Natural killer cell treated with Interleukin-12 subunit alpha and Interleukin-12 subunit beta and Interleukin-15 and Interleukin-18, amount 100 ng/mL, for 72 hours (primary cell): Measurements from ENCODE around the gene ALKBH4. TPM values are rescaled to one million over a fixed set of nuclear protein-coding genes. Genes with fewer than 3 reads are reported as not detected.
"Not testable (repeated sequence)": the region's sequence is repeated elsewhere in the genome, so short reads cannot be mapped to it uniquely, and the experiment has no call there.

Experiments used
- ATAC-seq, 2 donors: fragments of 150-1000 bp; cut with Tn5 transposase in 1 of 2; sonication (Bioruptor Pico), chemical (Tn5 transposase) in 1 of 2; 2 replicates each; pipeline ENCODE4 v1.10.0; 2021
- DNase-seq: peaks from one replicate; pipeline ENCODE4 v3.0.0; 2022; ENCODE audit warnings: low spot score
- H3K27ac Mint-ChIP-seq, 2 donors: 1 replicate in 1 of 2; 2 replicates in 1 of 2; pipeline ENCODE4 v1.8.0; 2022; ENCODE audit warnings: mixed read lengths in 2 of 2, mild to moderate bottlenecking in 1 of 2, moderate library complexity in 1 of 2
- H3K27me3 Mint-ChIP-seq, 2 donors: 1 replicate in 1 of 2; 2 replicates in 1 of 2; pipeline ENCODE4 v1.8.0; 2022; ENCODE audit warnings: mixed read lengths in 2 of 2
- H3K36me3 Mint-ChIP-seq: one replicate; pipeline ENCODE4 v1.8.0; 2022; ENCODE audit warnings: mixed read lengths
- H3K4me1 Mint-ChIP-seq, 2 donors: 1 replicate in 1 of 2; 2 replicates in 1 of 2; pipeline ENCODE4 v1.8.0; 2022; ENCODE audit warnings: low read depth in 2 of 2, mixed read lengths in 2 of 2, mild to moderate bottlenecking in 1 of 2
- H3K4me3 Mint-ChIP-seq: one replicate; pipeline ENCODE4 v1.8.0; 2022; ENCODE audit warnings: mixed read lengths
- H3K9me3 Mint-ChIP-seq: 2 replicates; pipeline ENCODE4 v1.8.0; 2022; ENCODE audit warnings: mixed read lengths
- total RNA-seq, 2 donors: library from RNA; stranded (reverse); gene quantifications; one replicate each; pipeline ENCODE4 v1.2.3, GENCODE V29; 2022

The ALKBH4 gene
- total RNA-seq, 2 donors from 2014 or later: 7.8 to 19.3 TPM

- H3K4me3 Mint-ChIP-seq: peak overlapping the region; percentile 65
- ATAC-seq: no peak
- no peaks in the 10 kb centered on the region for H3K36me3 Mint-ChIP-seq
- no peak for DNase-seq
- peaks cover 50 to 62% of the 10 kb centered on the region in 2 donors for H3K4me1 Mint-ChIP-seq
- H3K9me3 Mint-ChIP-seq: no peaks in the 10 kb centered on the region
- H3K27me3 Mint-ChIP-seq: no peaks in the 10 kb centered on the region
- peak overlapping the region; percentile 86 to 92 for H3K27ac Mint-ChIP-seq
These were observed 47.6 kb downstream of the ALKBH4 start for GRCh38 chr7:102417105-102417504.

GRCh38 chr7:102416406-102416805 is 48.3 kb downstream of the ALKBH4 start:
- peak overlapping the region; percentile 86 to 92 for H3K27ac Mint-ChIP-seq
- no peaks in the 10 kb centered on the region for H3K27me3 Mint-ChIP-seq
- no peaks in the 10 kb centered on the region for H3K36me3 Mint-ChIP-seq
- H3K4me1 Mint-ChIP-seq: peaks cover 53 to 62% of the 10 kb centered on the region in 2 donors
- DNase-seq (no peak), ATAC-seq (no peak)
- no peaks in the 10 kb centered on the region for H3K9me3 Mint-ChIP-seq
- peak overlapping the region; percentile 80 for H3K4me3 Mint-ChIP-seq

- H3K27me3 Mint-ChIP-seq: no peaks in the 10 kb centered on the region
- peaks cover 50 to 57% of the 10 kb centered on the region in 2 donors for H3K4me1 Mint-ChIP-seq
- H3K4me3 Mint-ChIP-seq: peak overlapping the region; percentile 80
- H3K9me3 Mint-ChIP-seq: no peaks in the 10 kb centered on the region
- ATAC-seq: peak; percentile 96 to 97
- peak overlapping the region; percentile 86 to 92 for H3K27ac Mint-ChIP-seq
- DNase-seq: peak; percentile 90
- no peaks in the 10 kb centered on the region for H3K36me3 Mint-ChIP-seq
These were observed 48.9 kb downstream of the ALKBH4 start for GRCh38 chr7:102415685-102416225.

GRCh38 chr7:102413611-102414010 is 51.1 kb downstream of the ALKBH4 start:
- ATAC-seq: no peak
- H3K27ac Mint-ChIP-seq: peak overlapping the region; percentile 43 to 92
- no peaks in the 10 kb centered on the region for H3K27me3 Mint-ChIP-seq
- peaks cover 46 to 52% of the 10 kb centered on the region in 2 donors for H3K4me1 Mint-ChIP-seq
- no peak for DNase-seq
- H3K36me3 Mint-ChIP-seq: peaks cover 14% of the 10 kb centered on the region
- H3K4me3 Mint-ChIP-seq: no peak overlapping the region
- H3K9me3 Mint-ChIP-seq: no peaks in the 10 kb centered on the region

- H3K4me1 Mint-ChIP-seq: peaks cover 47% of the 10 kb centered on the region in 2 donors
- DNase-seq (no peak), ATAC-seq (no peak)
- H3K9me3 Mint-ChIP-seq: no peaks in the 10 kb centered on the region
- H3K4me3 Mint-ChIP-seq: no peak overlapping the region
- peaks cover 15% of the 10 kb centered on the region for H3K36me3 Mint-ChIP-seq
- H3K27me3 Mint-ChIP-seq: no peaks in the 10 kb centered on the region
- H3K27ac Mint-ChIP-seq: peak overlapping the region in 1 of 2 donors; percentile 43
These were observed 51.6 kb downstream of the ALKBH4 start for GRCh38 chr7:102413091-102413490.

DNA sequence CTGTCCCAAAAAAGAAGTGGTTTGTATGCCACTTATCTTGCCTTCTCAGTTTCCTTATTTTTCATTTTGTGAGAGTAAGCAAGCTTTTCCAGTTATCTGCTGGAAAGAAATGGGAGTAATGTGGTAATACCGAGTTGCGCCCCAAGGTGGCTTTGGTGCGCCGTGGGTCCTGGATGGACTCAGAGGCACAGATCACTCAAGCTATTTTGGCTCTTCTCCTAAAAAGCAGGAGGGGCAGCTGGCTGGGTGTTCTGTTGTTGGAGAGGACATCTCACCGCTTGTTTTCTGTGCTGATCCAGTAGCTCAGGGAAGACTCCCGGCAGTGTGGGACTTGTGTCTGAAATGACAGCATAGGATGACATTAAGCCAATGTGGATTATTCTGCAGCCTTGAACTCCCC is 52.1 kb downstream of the ALKBH4 start:
- DNase-seq (no peak), ATAC-seq (no peak)
- Mint-ChIP-seq H3K27me3 (no peaks in the 10 kb centered on the region), H3K36me3 (peaks cover 19% of the 10 kb centered on the region), H3K9me3 (no peaks in the 10 kb centered on the region), H3K4me1 (peaks cover 45 to 47% of the 10 kb centered on the region in 2 donors), H3K4me3 (no peak overlapping the region), H3K27ac (no peak overlapping the region)

GRCh38 chr7:102410918-102411317 is 53.7 kb downstream of the ALKBH4 start:
- DNase-seq (no peak), ATAC-seq (no peak)
- H3K4me3 Mint-ChIP-seq: no peak overlapping the region
- H3K27me3 Mint-ChIP-seq: no peaks in the 10 kb centered on the region
- peaks cover 29 to 33% of the 10 kb centered on the region in 2 donors for H3K4me1 Mint-ChIP-seq
- no peaks in the 10 kb centered on the region for H3K9me3 Mint-ChIP-seq
- peak overlapping the region in 1 of 2 donors; percentile 44 for H3K27ac Mint-ChIP-seq
- H3K36me3 Mint-ChIP-seq: peaks cover 26% of the 10 kb centered on the region

GRCh38 chr7:102410123-102410522 is 54.5 kb downstream of the ALKBH4 start:
- H3K9me3 Mint-ChIP-seq: no peaks in the 10 kb centered on the region
- H3K4me1 Mint-ChIP-seq: peaks cover 21 to 25% of the 10 kb centered on the region in 2 donors
- no peaks in the 10 kb centered on the region for H3K27me3 Mint-ChIP-seq
- ATAC-seq (no peak), DNase-seq (no peak)
- peak overlapping the region; percentile 44 to 63 for H3K27ac Mint-ChIP-seq
- H3K4me3 Mint-ChIP-seq: no peak overlapping the region
- peaks cover 30% of the 10 kb centered on the region for H3K36me3 Mint-ChIP-seq

DNA sequence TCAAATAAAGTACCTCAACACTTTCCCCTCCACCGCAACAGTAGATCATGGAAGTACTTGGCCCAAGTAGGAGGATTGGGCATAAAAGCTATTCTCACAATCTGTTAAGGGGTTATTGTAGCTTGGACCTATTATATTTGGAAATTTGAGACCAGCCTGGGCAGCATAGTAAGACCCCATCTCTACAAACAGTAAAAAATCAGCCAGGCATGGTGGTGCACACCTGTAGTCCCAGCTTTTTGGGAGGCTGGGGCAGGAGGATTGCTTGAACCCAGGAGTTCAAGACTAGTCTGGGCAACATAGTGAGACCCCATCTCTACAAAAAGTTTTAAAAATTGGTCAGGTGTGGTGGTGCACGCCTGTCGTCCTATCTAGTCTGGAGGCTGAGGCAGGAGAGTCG is 55.3 kb downstream of the ALKBH4 start:
- H3K9me3 Mint-ChIP-seq: no peaks in the 10 kb centered on the region
- ATAC-seq (no peak), DNase-seq (no peak)
- H3K4me3 Mint-ChIP-seq: peak overlapping the region; percentile 23
- no peaks in the 10 kb centered on the region for H3K27me3 Mint-ChIP-seq
- H3K27ac Mint-ChIP-seq: peak overlapping the region; percentile 43 to 63
- peaks cover 22 to 27% of the 10 kb centered on the region in 2 donors for H3K4me1 Mint-ChIP-seq
- H3K36me3 Mint-ChIP-seq: peaks cover 30% of the 10 kb centered on the region

DNA sequence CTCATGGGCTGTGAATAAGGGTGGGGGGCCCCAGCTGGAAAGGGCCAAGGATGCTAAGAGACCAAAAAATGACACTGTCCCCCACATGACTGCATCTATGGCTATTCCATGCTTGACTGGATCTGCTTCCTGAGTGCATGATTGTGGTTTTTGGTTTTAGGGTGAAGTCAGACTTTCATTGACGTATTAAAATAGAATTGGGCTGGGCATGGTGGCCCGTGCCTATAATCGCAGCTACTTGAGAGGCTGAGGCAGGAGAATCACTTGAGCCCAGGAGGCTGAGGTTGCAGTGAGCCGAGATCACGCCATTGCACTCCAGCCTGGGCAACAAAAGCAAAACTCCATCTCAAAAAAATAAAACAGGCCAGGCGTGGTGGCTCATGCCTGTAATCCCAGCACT is 56.1 kb downstream of the ALKBH4 start:
- not testable (repeated sequence) for H3K9me3 Mint-ChIP-seq

GRCh38 chr7:102407910-102408309 is 56.8 kb downstream of the ALKBH4 start:
- Mint-ChIP-seq H3K4me3 (peak overlapping the region; percentile 23), H3K27me3 (no peaks in the 10 kb centered on the region), H3K4me1 (peaks cover 25 to 29% of the 10 kb centered on the region in 2 donors), H3K9me3 (no peaks in the 10 kb centered on the region), H3K27ac (peak overlapping the region; percentile 43 to 63), H3K36me3 (peaks cover 30% of the 10 kb centered on the region)
- ATAC-seq (no peak), DNase-seq (no peak)

More for the DNA sequence above, 56.1 kb downstream of the ALKBH4 start:
- not testable (repeated sequence) for H3K27me3 Mint-ChIP-seq, DNase-seq, ATAC-seq
- H3K4me3 Mint-ChIP-seq: peak overlapping the region; percentile 23
- H3K4me1 Mint-ChIP-seq: peaks cover 23 to 29% of the 10 kb centered on the region in 2 donors
- H3K36me3 Mint-ChIP-seq: peaks cover 30% of the 10 kb centered on the region
- H3K27ac Mint-ChIP-seq: peak overlapping the region; percentile 43 to 63

Other genes starting within 250 kb of the ALKBH4 start
- gene SH2B2, start 178.0 kb downstream of the ALKBH4 start, total RNA-seq: 1 to 10 TPM; 2.4 to 4.9 TPM
- not detected for gene SPDYE6, start 108.4 kb downstream of the ALKBH4 start, total RNA-seq
- 10 to 100 TPM; 26.7 to 39.5 TPM for gene PRKRIP1, start 68.5 kb downstream of the ALKBH4 start, total RNA-seq
- gene ORAI2, start 31.3 kb downstream of the ALKBH4 start, total RNA-seq: 10 to 100 TPM; 56.5 to 70.4 TPM
- 10 to 100 TPM; 22.9 to 44.2 TPM for gene LRWD1, start 121 bp upstream of the ALKBH4 start, total RNA-seq
- gene POLR2J, start 14.1 kb upstream of the ALKBH4 start, total RNA-seq: 10 to 100 TPM; 56.9 to 57.6 TPM
- 10 to 100 TPM in 1 of 2 donors, under 1 TPM in 1; 0.48 to 23.4 TPM for gene RASA4B, start 52.9 kb upstream of the ALKBH4 start, total RNA-seq
- gene UPK3BL2, start 78.8 kb upstream of the ALKBH4 start, total RNA-seq: 100 to 1,000 TPM in 1 of 2 donors, 10 to 100 TPM in 1; 26.2 to 105 TPM
- under 1 TPM in 1 of 2 donors, not detected in 1; 0.53 TPM for gene SPDYE2, start 86.4 kb upstream of the ALKBH4 start, total RNA-seq
- 100 to 1,000 TPM in 1 of 2 donors, 10 to 100 TPM in 1; 54.0 to 155 TPM for gene POLR2J3, start 107.7 kb upstream of the ALKBH4 start, total RNA-seq
- gene RASA4, start 151.9 kb upstream of the ALKBH4 start, total RNA-seq: 10 to 100 TPM in 1 of 2 donors, 1 to 10 TPM in 1; 7.9 to 24.0 TPM
- gene UPK3BL1, start 177.9 kb upstream of the ALKBH4 start, total RNA-seq: 10 to 100 TPM; 28.8 to 63.3 TPM
- not detected for gene SPDYE2B, start 185.5 kb upstream of the ALKBH4 start, total RNA-seq
- 10 to 100 TPM; 17.7 to 72.2 TPM for gene POLR2J2, start 206.8 kb upstream of the ALKBH4 start, total RNA-seq